WERI-Rb-1 (cell line): Measurements from ENCODE around the gene MAP3K4.
"Not testable (repeated sequence)": the region's sequence is repeated elsewhere in the genome, so short reads cannot be mapped to it uniquely, and the experiment has no call there.

Source experiments
- DNase-seq: peaks from one replicate; pipeline ENCODE4 v3.0.0-alpha.2; 2020
- H3K27ac ChIP-seq: fragments of 250-450 bp; sonication (Bioruptor Pico); 2 replicates; pipeline ENCODE4 v1.5.1; 2020; ENCODE audit warnings: mild to moderate bottlenecking, moderate library complexity
- H3K27me3 ChIP-seq: fragments of 250-450 bp; sonication (Bioruptor Pico); 2 replicates; pipeline ENCODE4 v1.5.1; 2021; ENCODE audit warnings: mild to moderate bottlenecking, low read depth, moderate library complexity; ENCODE audit not compliant: insufficient read depth, severe bottlenecking
- H3K36me3 ChIP-seq: fragments of 250-450 bp; sonication (Bioruptor Pico); 2 replicates; pipeline ENCODE4 v1.5.1; 2020; ENCODE audit warnings: mild to moderate bottlenecking, moderate library complexity
- H3K4me3 ChIP-seq: 2 replicates; pipeline ENCODE4 v1.5.1; 2011; ENCODE audit warnings: low read depth, mild to moderate bottlenecking, control low read depth, low read length
- H3K9me3 ChIP-seq: fragments of 250-450 bp; sonication (Bioruptor Pico); 2 replicates; pipeline ENCODE4 v1.5.1; 2021; ENCODE audit warnings: mild to moderate bottlenecking, moderate library complexity; ENCODE audit not compliant: severe bottlenecking
- TF ChIP-seq, protein P1 (sequence below): IDR thresholded peaks from 2 replicates; pipeline ENCODE4 v1.5.1; 2011; ENCODE audit warnings: low read depth, mild to moderate bottlenecking, control low read depth, inconsistent platforms, low read length

MAP3K4 gene

DNA sequence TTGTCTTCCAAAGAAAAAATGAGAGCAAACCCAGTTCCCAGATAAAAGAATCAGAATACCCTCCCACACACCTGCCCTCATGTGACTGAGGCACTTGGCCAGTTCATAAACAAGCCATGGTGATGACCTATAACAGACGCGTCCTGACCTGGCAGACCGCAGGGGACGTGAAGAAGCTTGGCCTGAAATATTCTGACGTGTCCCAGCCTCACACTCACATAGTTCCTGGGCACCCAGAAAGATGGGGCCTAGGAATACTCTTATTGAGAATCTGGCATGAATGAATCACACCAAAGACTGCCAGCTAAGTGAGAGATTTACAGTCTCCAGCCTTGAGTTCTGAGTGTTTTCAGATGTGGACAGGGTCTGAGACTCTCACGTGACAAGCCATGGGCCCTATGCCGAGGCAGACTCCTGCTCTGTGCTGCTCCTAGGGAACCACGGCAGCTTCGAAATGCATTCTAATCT is 17.2 kb upstream of the MAP3K4 start:
- H3K36me3 ChIP-seq = no peaks in the 10 kb centered on the region
- H3K4me3 ChIP-seq = no peak overlapping the region
- H3K27me3 ChIP-seq = no peaks in the 10 kb centered on the region

DNA sequence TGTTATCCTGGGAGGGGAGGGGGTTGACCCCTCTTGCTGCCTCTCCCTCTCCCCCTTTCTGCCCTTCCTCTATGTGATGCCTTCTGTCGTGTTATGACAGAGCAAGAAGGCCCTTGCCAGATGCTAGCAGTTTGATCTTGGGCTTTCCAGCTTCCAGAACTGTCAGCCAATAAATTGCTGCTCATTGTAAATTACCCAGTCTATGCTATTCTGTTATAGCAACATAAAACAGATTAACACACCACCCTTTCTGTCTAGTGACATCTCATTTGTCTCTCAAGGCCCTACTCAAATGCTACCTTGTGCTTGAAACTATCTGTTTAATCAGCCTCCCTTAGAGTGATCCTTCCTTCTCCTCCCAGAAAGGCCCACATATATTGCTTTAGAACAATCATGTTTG is 16.4 kb upstream of the MAP3K4 start:
- Histone ChIP-seq H3K27ac (no peak overlapping the region), H3K9me3 (no peaks in the 10 kb centered on the region), H3K36me3 (no peaks in the 10 kb centered on the region), H3K27me3 (no peaks in the 10 kb centered on the region), H3K4me3 (no peak overlapping the region)
- TF ChIP-seq, protein P1, sequence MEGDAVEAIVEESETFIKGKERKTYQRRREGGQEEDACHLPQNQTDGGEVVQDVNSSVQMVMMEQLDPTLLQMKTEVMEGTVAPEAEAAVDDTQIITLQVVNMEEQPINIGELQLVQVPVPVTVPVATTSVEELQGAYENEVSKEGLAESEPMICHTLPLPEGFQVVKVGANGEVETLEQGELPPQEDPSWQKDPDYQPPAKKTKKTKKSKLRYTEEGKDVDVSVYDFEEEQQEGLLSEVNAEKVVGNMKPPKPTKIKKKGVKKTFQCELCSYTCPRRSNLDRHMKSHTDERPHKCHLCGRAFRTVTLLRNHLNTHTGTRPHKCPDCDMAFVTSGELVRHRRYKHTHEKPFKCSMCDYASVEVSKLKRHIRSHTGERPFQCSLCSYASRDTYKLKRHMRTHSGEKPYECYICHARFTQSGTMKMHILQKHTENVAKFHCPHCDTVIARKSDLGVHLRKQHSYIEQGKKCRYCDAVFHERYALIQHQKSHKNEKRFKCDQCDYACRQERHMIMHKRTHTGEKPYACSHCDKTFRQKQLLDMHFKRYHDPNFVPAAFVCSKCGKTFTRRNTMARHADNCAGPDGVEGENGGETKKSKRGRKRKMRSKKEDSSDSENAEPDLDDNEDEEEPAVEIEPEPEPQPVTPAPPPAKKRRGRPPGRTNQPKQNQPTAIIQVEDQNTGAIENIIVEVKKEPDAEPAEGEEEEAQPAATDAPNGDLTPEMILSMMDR = no peak
- no peak for DNase-seq

More for the DNA sequence above, 17.2 kb upstream of the MAP3K4 start:
- H3K9me3 ChIP-seq = no peaks in the 10 kb centered on the region
- H3K27ac ChIP-seq = no peak overlapping the region
- TF ChIP-seq, protein P1 = no peak
- no peak for DNase-seq

DNA sequence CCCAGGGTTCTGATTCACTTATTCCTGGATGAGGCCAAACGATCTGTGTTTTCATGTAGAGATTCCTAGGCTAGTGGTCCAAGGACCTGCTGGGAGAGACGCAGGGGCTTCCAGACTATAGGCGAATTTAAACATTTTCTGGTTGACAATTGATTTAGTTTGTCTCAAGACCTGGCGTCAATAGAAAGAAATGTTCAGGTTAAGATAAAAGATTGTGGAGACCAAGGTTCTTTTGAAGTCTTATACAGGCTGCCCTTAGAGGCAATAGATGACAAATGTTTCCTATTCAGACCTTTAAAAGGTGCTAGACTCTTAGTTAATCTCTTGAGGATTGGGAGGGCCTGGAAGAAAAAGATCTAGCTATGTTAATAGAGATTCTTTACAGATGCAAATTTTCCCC is 15.6 kb upstream of the MAP3K4 start:
- not testable (repeated sequence) for DNase-seq, H3K27ac ChIP-seq, H3K36me3 ChIP-seq, H3K4me3 ChIP-seq, H3K9me3 ChIP-seq, H3K27me3 ChIP-seq

DNA sequence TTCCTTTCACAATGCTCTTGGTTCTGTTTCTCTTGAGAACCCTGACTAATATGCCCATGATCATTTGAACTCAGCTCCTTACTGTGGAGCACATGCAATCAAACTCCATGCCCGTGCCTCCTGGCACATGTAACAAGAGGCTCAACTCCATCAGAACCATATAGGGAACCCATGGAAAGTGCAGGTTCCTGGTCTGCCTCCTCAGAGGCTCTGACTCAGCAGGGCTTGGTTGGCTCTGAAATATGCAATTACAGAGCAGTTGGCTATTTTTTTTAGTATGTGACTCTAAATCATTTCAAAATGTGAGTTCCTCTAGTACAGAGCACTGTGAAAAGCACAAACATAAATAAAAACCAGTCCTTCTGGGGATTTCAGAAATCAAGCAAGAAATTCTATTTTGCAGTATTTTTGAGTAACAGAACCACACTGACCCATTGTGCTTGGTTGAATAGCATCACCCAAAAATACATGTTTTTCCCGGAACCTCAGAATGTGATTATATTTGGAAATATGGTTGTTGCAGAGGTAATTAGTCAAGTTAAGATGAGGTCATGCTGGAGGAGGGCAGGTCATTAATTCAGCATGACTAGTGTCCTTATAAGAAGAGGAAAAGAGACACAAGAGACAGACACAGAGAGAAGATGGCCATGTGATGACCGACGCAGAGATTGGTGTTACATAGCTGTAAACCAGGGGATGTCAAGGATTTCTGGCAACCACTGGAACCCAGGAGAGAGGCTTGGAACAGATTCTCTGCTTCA is 13.2 kb upstream of the MAP3K4 start:
- no peaks in the 10 kb centered on the region for H3K36me3 ChIP-seq
- TF ChIP-seq, protein P1 = no peak
- H3K27ac ChIP-seq = no peak overlapping the region
- H3K9me3 ChIP-seq = peaks cover 7% of the 10 kb centered on the region
- H3K4me3 ChIP-seq = no peak overlapping the region
- no peaks in the 10 kb centered on the region for H3K27me3 ChIP-seq
- DNase-seq = no peak

- Histone ChIP-seq H3K27ac (no peak overlapping the region), H3K36me3 (no peaks in the 10 kb centered on the region), H3K4me3 (no peak overlapping the region), H3K27me3 (no peaks in the 10 kb centered on the region), H3K9me3 (peaks cover 15% of the 10 kb centered on the region)
- TF ChIP-seq, protein P1 = no peak
- DNase-seq = no peak
These were observed 12.4 kb upstream of the MAP3K4 start for GRCh38 chr6:160979061-160979708.

GRCh38 chr6:160983377-160983948 is 8.1 kb upstream of the MAP3K4 start:
- not testable (repeated sequence) for H3K4me3 ChIP-seq, H3K27me3 ChIP-seq, H3K27ac ChIP-seq, H3K36me3 ChIP-seq, DNase-seq
- H3K9me3 ChIP-seq = peaks cover 15% of the 10 kb centered on the region
